AG20443 (cell line): ENCODE data around the gene PEAR1.
"Not testable (repeated sequence)": the region's sequence is repeated elsewhere in the genome, so short reads cannot be mapped to it uniquely, and the experiment has no call there.

Experiments used
- DNase-seq: peaks from one replicate; pipeline ENCODE4 v3.0.0; 2012; ENCODE audit warnings: low spot score, mixed read lengths

The PEAR1 gene

GRCh38 chr1:156921053-156921529, 27.6 kb downstream of the PEAR1 start:
- DNase-seq, result no peak

- no peak for DNase-seq
These were observed 29.6 kb downstream of the PEAR1 start for GRCh38 chr1:156922986-156923669.

- DNase-seq, result no peak
These were observed 30.4 kb downstream of the PEAR1 start for GRCh38 chr1:156923670-156924477.

GRCh38 chr1:156924478-156925153, 31.1 kb downstream of the PEAR1 start:
- DNase-seq, result no peak

GRCh38 chr1:156925154-156926010, 31.9 kb downstream of the PEAR1 start:
- DNase-seq, result no peak

- DNase-seq, result peak; percentile 49
These were observed 32.7 kb downstream of the PEAR1 start for GRCh38 chr1:156926175-156926574.

GRCh38 chr1:156926695-156927094, 33.2 kb downstream of the PEAR1 start:
- not testable (repeated sequence) for DNase-seq

GRCh38 chr1:156927215-156928042, 33.9 kb downstream of the PEAR1 start:
- DNase-seq, result peak; percentile 89

- no peak for DNase-seq
These were observed 34.6 kb downstream of the PEAR1 start for GRCh38 chr1:156928043-156928602.

GRCh38 chr1:156929596-156930238, 36.2 kb downstream of the PEAR1 start:
- no peak for DNase-seq

- no peak for DNase-seq
These were observed 37.0 kb downstream of the PEAR1 start for GRCh38 chr1:156930483-156930882.

GRCh38 chr1:156931211-156931952, 37.9 kb downstream of the PEAR1 start:
- no peak for DNase-seq

GRCh38 chr1:156931974-156932710, 38.6 kb downstream of the PEAR1 start:
- DNase-seq, result no peak

- no peak for DNase-seq
These were observed 39.6 kb downstream of the PEAR1 start for GRCh38 chr1:156933136-156933535.

GRCh38 chr1:156935505-156936128, 42.1 kb downstream of the PEAR1 start:
- no peak for DNase-seq

- no peak for DNase-seq
These were observed 42.7 kb downstream of the PEAR1 start for GRCh38 chr1:156936191-156936590.

GRCh38 chr1:156936721-156937220, 43.3 kb downstream of the PEAR1 start:
- no peak for DNase-seq

GRCh38 chr1:156937883-156938282, 44.4 kb downstream of the PEAR1 start:
- DNase-seq, result no peak
